ENCODE data around the gene NDUFA9. TPM values are rescaled to one million over a fixed set of nuclear protein-coding genes. Genes with fewer than 3 reads are reported as not detected.

Gene NDUFA9
- total RNA-seq (100 to 1,000 TPM; 127 to 253 (median 136) TPM), polyA plus RNA-seq (100 to 1,000 TPM; 131 to 194 (median 155) TPM)
- long read RNA-seq, donor 1, full-length matches to known transcripts: 76 of 77 reads
- long read RNA-seq, donor 1, partial matches to known transcripts: 1 of 77 reads
- long read RNA-seq, donor 1, other reads (novel, unspliced or antisense): 0 of 77 reads
- long read RNA-seq, donor 2, full-length matches to known transcripts: 152 of 164 reads
- long read RNA-seq, donor 2, partial matches to known transcripts: 2 of 164 reads
- long read RNA-seq, donor 2, other reads (novel, unspliced or antisense): 10 of 164 reads

DNA sequence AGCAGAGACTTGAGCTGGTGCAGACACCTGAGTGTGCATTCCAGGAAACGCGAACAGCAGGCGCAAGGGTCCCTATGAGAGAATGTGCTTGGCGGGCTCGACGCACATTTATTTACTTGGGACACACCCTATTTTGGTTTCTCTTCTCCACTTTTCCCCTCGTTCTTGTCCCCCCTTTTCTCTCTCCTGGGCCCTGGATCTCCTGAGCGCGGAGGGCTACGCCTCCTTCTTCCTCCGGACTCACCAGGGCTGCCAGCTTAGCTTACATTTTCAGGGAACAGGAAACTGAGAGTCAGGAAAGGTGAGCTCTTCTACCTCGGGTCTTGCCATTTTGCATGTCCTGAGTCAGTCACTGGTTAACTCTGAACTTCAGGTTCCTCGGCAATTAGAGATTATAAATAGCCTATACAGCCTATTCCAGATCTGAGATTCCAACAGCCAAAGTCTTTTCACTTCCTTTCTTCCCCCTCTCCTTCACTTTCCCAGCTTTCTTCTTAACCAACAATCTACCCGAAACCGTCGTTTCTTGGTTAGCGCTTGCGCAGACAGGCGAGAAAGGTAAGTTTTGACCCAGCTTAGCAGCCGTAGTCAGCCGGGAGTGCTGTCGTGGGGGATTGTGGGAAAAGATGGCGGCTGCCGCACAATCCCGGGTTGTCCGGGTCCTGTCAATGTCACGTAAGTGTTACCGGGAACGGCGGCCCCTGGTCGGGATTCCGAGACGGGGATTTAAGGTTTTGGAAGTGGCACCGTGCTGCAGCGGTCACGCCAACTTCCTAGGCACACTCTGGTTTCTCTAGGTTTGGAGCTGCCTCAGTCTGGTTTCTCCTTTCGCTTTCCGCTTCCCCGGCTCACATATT lies at the start of gene NDUFA9, which contains the start of gene AKAP3:
Gene NDUFA9 (plus strand): TSS at position 614 of the 857 bp plus-strand sequence. CDS start 13 bp downstream, at position 627.
Gene AKAP3 (minus strand): TSS at position 551 of the 857 bp plus-strand sequence. CDS start 10,855 bp downstream, outside the sequence.
- Histone ChIP-seq H3K27me3 (ENCODE audit: insufficient read depth in 3 of 3, low read length in 2 of 3) (no peaks in the 10 kb centered on the region), H3K4me3 (peak within 1 kb of the TSS; percentile 74), H3K27ac (peak within 1 kb of the TSS; percentile 80), H3K4me1 (peaks cover 45% of the 10 kb centered on the region), H3K36me3 (ENCODE audit: insufficient read depth in 1 of 2, low read depth in 1 of 2) (peaks cover 0 to 2% of the 10 kb centered on the region in 2 donors), H3K9me3 (no peaks in the 10 kb centered on the region)
- ATAC-seq (peak; percentile 95 to 100 (median 98)), DNase-seq (peak; percentile 79 to 86)
- intact Hi-C loops (cut with DNase I): no loop called here
- TF ChIP-seq, protein P1, sequence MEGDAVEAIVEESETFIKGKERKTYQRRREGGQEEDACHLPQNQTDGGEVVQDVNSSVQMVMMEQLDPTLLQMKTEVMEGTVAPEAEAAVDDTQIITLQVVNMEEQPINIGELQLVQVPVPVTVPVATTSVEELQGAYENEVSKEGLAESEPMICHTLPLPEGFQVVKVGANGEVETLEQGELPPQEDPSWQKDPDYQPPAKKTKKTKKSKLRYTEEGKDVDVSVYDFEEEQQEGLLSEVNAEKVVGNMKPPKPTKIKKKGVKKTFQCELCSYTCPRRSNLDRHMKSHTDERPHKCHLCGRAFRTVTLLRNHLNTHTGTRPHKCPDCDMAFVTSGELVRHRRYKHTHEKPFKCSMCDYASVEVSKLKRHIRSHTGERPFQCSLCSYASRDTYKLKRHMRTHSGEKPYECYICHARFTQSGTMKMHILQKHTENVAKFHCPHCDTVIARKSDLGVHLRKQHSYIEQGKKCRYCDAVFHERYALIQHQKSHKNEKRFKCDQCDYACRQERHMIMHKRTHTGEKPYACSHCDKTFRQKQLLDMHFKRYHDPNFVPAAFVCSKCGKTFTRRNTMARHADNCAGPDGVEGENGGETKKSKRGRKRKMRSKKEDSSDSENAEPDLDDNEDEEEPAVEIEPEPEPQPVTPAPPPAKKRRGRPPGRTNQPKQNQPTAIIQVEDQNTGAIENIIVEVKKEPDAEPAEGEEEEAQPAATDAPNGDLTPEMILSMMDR (IDR thresholded peaks at IDR 0.05): no peak
- WGBS, 3 donors: 0 to 1% (median 0%) methylated on average over 39 of the region's 39 CpGs

DNA sequence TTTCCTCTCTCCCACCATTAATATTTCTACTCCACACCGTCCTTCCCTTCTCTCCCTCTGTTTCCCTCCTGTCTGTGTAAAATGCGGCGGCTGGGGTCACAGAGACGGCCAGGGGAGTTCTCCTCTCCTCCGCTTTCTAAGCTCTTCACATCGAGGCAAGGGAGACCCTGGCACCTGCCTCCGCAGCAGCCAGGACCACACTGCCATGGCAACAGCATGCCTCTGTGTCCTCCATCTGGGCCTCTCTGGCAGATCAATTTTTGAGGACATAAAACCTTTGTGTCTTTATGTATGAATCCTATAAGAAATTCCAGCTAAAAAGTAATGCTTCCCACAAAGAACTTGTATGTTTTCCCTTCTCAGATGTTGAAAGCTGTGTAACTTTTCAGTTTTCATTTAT lies 45.5 kb upstream of the NDUFA9 start:
- H3K36me3 ChIP-seq (ENCODE audit: insufficient read depth in 1 of 2, low read depth in 1 of 2): peaks cover 0 to 9% of the 10 kb centered on the region in 2 donors
- 46 to 51% (median 46%) methylated on average over 7 of the region's 7 CpGs for WGBS, 3 donors
- H3K4me1 ChIP-seq: peaks cover 7% of the 10 kb centered on the region
- ATAC-seq (no peak), DNase-seq (no peak)
- no peaks in the 10 kb centered on the region for H3K27me3 ChIP-seq (ENCODE audit: insufficient read depth in 3 of 3, low read length in 2 of 3)
- H3K9me3 ChIP-seq: no peaks in the 10 kb centered on the region
- intact Hi-C loops (cut with DNase I): no loop called here
- H3K27ac ChIP-seq: no peak overlapping the region
- H3K4me3 ChIP-seq: no peak overlapping the region
- TF ChIP-seq, protein P1 (IDR thresholded peaks at IDR 0.05): no peak

DNA sequence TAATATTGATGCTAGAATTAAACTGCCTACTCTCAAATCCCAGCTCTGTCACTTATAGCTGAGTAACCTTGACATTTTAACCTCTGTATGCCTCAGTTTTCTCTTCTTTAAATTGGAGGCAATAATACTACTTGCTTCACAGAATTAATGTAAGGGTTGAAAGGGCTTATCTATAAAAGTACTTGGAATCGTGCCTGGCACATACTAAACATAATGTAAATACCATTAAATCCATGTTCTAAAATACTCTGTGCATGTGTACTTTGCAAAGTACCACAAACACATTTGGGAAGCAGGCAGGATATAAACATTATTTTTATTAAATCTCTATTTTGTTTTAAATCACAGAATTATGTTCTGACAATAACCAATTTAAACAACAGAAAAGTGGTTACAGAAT lies 45.0 kb upstream of the NDUFA9 start:
- DNase-seq (no peak), ATAC-seq (no peak)
- Histone ChIP-seq H3K27me3 (ENCODE audit: insufficient read depth in 3 of 3, low read length in 2 of 3) (no peaks in the 10 kb centered on the region), H3K4me1 (peaks cover 7% of the 10 kb centered on the region), H3K27ac (no peak overlapping the region), H3K4me3 (no peak overlapping the region), H3K36me3 (ENCODE audit: insufficient read depth in 1 of 2, low read depth in 1 of 2) (peaks cover 0 to 9% of the 10 kb centered on the region in 2 donors), H3K9me3 (no peaks in the 10 kb centered on the region)
- WGBS, 3 donors: 29 to 34% (median 29%) methylated on average over 1 of the region's 1 CpG
- TF ChIP-seq, protein P1 (IDR thresholded peaks at IDR 0.05): no peak
- intact Hi-C loops (cut with DNase I): no loop called here

GRCh38 chr12:4604684-4605193 lies 44.2 kb upstream of the NDUFA9 start:
- Histone ChIP-seq H3K9me3 (no peaks in the 10 kb centered on the region), H3K27me3 (ENCODE audit: insufficient read depth in 3 of 3, low read length in 2 of 3) (no peaks in the 10 kb centered on the region), H3K4me3 (peak overlapping the region; percentile 95), H3K27ac (peak overlapping the region; percentile 80), H3K36me3 (ENCODE audit: insufficient read depth in 1 of 2, low read depth in 1 of 2) (peaks cover 0 to 13% of the 10 kb centered on the region in 2 donors), H3K4me1 (peaks cover 7% of the 10 kb centered on the region)
- intact Hi-C loops (cut with DNase I): no loop called here
- peak; percentile 97 to 99 (median 98) for ATAC-seq
- DNase-seq: peak; percentile 72 to 84
- TF ChIP-seq, protein P1 (IDR thresholded peaks at IDR 0.05): peak; percentile 95
- 2 to 10% (median 4%) methylated on average over 25 of the region's 25 CpGs for WGBS, 3 donors
